NCI-H226 (cell line): ENCODE data around the gene ADAMTS9.

ENCODE experiments used
- DNase-seq: peaks from one replicate; pipeline ENCODE4 v3.0.0-alpha.2; 2015

The ADAMTS9 gene

GRCh38 chr3:64684715-64685261, 3.0 kb downstream of the ADAMTS9 start:
- no peak for DNase-seq

- DNase-seq: no peak
These were observed 6.0 kb downstream of the ADAMTS9 start for GRCh38 chr3:64681827-64682226.

DNA sequence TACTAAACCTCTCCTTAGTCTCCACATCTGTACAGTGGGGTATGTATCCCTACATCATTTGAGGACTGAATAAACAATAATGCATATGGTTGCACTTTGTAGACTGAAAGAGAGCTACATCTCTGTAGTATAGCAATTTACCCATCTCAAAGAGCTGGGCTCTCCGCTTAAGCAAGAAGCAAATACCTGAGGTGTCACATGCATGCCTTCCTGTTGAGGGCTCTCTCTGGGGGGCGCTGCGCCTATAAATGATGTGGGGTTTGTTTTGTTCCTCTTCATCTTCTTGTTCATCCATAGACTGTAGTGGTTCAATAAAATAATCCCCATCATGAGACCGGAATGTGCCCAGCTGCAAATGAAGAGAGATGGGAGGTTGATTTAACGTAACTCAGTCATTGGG, 6.8 kb downstream of the ADAMTS9 start:
- DNase-seq: no peak

- DNase-seq: no peak
These were observed 7.5 kb downstream of the ADAMTS9 start for GRCh38 chr3:64680334-64680733.

GRCh38 chr3:64677961-64678716, 9.7 kb downstream of the ADAMTS9 start:
- no peak for DNase-seq

DNA sequence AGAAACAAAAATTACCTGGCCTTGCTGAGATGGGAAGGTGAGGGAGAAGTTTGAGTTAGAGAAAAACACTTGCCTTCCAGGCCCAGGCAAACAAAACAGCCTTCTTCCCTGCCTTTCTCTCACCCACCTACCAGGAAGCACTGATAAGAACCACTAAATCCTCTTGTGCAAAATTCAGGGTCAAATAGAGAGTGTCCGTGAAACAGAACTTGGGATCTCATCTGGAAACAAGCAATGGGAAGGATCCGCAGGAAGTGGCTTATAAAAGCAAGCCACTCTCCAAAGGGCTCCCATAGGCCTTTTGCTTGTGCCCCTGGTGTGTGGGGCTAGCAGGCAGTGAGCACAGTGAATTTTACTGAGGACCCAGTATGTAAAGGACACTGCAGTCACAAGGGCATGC, 11.0 kb downstream of the ADAMTS9 start:
- no peak for DNase-seq

GRCh38 chr3:64675687-64676247, 12.0 kb downstream of the ADAMTS9 start:
- DNase-seq: no peak

- DNase-seq: no peak
These were observed 13.2 kb downstream of the ADAMTS9 start for GRCh38 chr3:64674591-64675076.

GRCh38 chr3:64673159-64673715, 14.6 kb downstream of the ADAMTS9 start:
- DNase-seq: no peak

GRCh38 chr3:64668582-64669510, 19.0 kb downstream of the ADAMTS9 start:
- DNase-seq: no peak

DNA sequence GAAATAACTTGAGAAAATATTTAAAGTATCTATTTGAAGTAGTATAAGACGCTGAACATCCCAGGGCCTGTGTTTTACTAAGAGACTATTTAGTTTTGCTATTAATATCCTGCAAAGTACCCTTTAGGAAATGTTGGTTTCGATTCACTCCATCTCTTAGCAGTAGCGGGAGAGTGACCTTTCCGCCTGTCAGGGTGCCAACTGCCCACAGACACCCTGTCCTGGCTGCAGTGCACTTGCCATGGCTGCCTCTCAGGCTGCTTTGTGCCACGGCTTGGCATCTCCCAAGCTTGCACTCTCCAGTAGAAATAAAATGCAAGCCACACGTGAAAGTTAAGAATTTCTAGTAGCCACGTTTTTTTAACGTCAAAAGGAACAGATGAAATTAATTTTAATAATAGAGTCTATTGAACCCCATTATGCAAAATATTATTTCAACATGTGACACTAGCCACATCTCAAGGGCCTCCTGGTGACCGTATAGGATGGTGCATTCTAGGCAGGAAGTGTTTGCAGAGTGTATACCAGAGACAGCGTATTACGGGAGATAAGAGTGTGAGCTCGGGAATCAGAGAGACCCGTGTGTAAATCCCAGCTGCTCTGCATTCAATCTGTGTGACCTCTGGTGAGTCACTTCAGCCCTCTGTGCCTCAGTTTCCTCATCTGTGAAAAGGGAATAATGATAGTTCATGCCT, 19.8 kb downstream of the ADAMTS9 start:
- no peak for DNase-seq

- no peak for DNase-seq
These were observed 20.7 kb downstream of the ADAMTS9 start for GRCh38 chr3:64667138-64667537.

DNA sequence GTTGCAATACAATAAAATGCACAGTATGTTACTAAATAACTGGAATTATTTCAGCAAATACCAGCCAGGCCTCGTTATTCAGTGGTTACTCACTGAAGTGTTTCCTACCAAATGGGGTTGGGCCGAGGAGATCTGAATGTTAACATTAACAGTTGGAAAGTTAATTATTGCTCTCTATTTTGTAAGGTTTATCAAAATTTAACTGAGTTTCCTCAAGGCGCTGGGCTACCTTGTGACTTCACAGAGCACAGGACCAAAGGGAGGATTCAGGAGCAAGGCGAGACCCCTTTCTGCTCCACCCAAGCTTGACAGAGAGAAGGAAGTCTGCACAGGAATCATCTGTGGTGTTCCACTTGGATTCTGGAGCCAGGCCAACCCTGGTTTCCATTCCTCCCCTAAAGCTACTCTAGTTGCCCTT, 21.6 kb downstream of the ADAMTS9 start:
- DNase-seq: no peak

DNA sequence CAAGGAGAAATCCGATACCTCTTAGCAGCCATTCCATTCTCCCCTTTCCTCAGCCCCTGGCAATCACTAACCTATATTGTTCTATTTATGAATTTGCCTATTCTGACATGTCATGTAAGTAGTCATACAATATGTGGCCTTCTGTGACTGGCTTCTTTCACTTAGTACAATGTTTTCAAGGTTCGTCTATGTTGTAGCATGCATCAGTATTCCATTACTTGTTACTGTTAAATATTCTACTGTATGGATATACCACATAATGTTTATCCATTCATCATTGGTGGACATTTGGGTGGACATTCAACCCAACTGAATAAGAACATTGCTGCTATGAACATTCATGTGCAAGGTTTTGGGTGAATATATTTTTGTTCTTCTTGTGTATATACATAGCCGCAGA, 23.4 kb downstream of the ADAMTS9 start:
- DNase-seq: no peak

GRCh38 chr3:64659617-64659978, 28.2 kb downstream of the ADAMTS9 start:
- no peak for DNase-seq

DNA sequence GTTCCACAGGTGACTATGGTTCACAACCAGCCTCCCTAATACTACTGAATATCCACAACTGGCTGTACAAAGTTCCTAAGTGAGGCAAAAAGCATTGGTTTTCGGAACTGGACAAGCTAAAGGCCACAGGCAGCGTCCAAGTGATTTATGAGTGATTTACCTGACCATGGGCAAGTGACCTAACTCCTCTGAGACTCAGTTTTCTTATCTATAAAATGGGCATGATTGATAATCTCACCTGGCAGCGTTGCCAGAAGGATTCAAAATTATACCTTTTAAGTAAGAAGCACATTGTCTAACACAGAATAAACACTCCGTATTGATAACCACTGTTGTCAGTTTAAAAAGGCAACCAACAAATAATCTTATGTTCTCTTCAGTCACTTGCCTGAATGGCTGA, 29.8 kb downstream of the ADAMTS9 start:
- DNase-seq: no peak

DNA sequence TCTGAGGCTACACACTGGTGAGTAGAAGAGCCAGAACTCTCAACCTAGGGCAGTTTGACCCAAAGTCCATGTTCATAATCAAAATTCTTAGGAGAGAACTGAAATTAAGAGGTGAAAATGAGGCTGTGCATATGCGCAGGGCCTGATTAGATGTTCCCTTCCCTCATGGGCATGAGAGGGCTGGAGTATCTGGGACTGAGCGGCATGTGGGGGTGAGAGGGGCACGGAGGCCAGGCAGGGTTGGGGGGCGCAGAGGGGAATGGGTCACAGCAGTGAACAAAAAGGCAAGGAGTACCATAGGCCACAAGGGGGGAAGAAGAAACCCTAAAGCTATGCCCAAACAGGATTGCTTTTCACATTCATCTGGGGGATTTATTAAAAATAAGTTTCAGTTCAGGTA, 31.3 kb downstream of the ADAMTS9 start:
- DNase-seq: no peak

- no peak for DNase-seq
These were observed 32.6 kb downstream of the ADAMTS9 start for GRCh38 chr3:64655160-64655559.

GRCh38 chr3:64654013-64654412, 33.8 kb downstream of the ADAMTS9 start:
- DNase-seq: no peak

- DNase-seq: no peak
These were observed 34.7 kb downstream of the ADAMTS9 start for GRCh38 chr3:64653101-64653500.

DNA sequence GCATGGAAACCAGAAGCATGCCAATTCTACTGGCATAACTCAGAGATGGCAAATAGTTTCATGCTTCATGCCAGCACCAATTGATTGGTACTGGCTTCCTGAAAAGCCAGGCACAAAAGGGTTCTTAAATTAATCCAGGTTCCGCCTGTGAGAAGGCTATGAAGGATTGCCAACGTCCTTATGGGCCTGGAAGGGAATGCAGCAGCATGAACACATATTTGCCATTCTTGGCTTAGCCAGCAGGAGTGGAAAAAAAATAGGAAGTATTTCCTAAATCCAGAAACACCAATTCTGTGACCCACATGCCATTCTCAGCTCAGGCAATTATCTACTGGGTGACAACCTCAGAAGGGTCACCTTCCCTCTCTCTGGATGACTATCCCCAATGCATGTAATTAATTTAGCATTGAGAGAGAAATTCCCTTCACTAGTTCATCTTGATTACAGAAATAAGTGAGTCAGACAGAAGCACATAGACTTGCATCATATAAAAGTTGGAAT, 36.0 kb downstream of the ADAMTS9 start:
- DNase-seq: no peak

GRCh38 chr3:64651303-64651702, 36.5 kb downstream of the ADAMTS9 start:
- DNase-seq: no peak
